Chondrocyte (in vitro differentiated cells): Measurements from ENCODE around the gene ZNF8. TPM values are rescaled to one million over a fixed set of nuclear protein-coding genes. Genes with fewer than 3 reads are reported as not detected.
A peak's percentile ranks its signal among the peaks of the same experiment; 100 is the strongest.

ENCODE experiments used
- DNase-seq: peaks from one replicate; pipeline ENCODE4 v3.0.0; 2021; ENCODE audit warnings: mixed read lengths, low spot score
- H3K27ac Mint-ChIP-seq: one replicate; pipeline ENCODE4 v1.8.0; 2021; ENCODE audit warnings: mild to moderate bottlenecking, moderate library complexity, mixed read lengths; ENCODE audit not compliant: unreplicated experiment
- H3K27me3 Mint-ChIP-seq: 2 replicates; pipeline ENCODE4 v1.8.0; 2021; ENCODE audit warnings: low read depth, mixed read lengths
- H3K36me3 Mint-ChIP-seq: 2 replicates; pipeline ENCODE4 v1.8.0; 2021; ENCODE audit warnings: low read depth, mixed read lengths
- H3K4me1 Mint-ChIP-seq: 2 replicates; pipeline ENCODE4 v1.8.0; 2021; ENCODE audit warnings: low read depth, mild to moderate bottlenecking, mixed read lengths
- H3K4me3 Mint-ChIP-seq: one replicate; pipeline ENCODE4 v1.8.0; 2021; ENCODE audit warnings: mild to moderate bottlenecking, moderate library complexity, mixed read lengths; ENCODE audit not compliant: unreplicated experiment
- H3K9me3 Mint-ChIP-seq: 2 replicates; pipeline ENCODE4 v1.8.0; 2021; ENCODE audit warnings: low read depth, mixed read lengths
- total RNA-seq: library from RNA; stranded (reverse); gene quantifications from 3 replicates; pipeline ENCODE4 v1.2.1, GENCODE V29; 2021
- TF ChIP-seq, protein P1 (sequence below): fragments of 200-600 bp; sonication (generic); IDR thresholded peaks from 2 replicates; pipeline ENCODE4 v1.5.0; 2021; ENCODE audit warnings: antibody characterized with exemption, mild to moderate bottlenecking, moderate library complexity

Gene ZNF8
- total RNA-seq, 1 donor from 2014 or later, result 8.1 TPM

DNA sequence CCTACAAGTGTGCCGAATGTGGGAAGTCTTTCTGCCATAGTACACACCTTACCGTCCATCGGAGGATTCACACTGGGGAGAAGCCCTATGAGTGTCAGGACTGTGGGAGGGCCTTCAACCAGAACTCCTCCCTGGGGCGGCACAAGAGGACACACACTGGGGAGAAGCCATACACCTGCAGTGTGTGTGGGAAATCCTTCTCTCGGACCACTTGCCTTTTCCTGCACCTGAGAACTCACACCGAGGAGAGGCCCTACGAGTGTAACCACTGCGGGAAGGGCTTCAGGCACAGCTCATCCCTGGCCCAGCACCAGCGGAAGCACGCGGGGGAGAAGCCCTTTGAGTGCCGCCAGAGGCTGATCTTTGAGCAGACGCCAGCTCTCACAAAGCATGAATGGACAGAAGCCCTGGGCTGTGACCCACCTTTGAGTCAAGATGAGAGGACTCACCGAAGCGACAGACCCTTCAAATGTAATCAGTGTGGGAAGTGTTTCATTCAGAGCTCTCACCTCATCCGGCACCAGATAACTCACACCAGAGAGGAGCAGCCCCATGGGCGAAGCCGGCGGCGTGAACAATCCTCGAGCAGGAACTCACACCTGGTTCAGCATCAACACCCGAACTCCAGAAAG, 16.1 kb downstream of the ZNF8 start:
- H3K4me3 Mint-ChIP-seq, result no peak overlapping the region
- H3K27ac Mint-ChIP-seq, result no peak overlapping the region
- TF ChIP-seq, protein P1, sequence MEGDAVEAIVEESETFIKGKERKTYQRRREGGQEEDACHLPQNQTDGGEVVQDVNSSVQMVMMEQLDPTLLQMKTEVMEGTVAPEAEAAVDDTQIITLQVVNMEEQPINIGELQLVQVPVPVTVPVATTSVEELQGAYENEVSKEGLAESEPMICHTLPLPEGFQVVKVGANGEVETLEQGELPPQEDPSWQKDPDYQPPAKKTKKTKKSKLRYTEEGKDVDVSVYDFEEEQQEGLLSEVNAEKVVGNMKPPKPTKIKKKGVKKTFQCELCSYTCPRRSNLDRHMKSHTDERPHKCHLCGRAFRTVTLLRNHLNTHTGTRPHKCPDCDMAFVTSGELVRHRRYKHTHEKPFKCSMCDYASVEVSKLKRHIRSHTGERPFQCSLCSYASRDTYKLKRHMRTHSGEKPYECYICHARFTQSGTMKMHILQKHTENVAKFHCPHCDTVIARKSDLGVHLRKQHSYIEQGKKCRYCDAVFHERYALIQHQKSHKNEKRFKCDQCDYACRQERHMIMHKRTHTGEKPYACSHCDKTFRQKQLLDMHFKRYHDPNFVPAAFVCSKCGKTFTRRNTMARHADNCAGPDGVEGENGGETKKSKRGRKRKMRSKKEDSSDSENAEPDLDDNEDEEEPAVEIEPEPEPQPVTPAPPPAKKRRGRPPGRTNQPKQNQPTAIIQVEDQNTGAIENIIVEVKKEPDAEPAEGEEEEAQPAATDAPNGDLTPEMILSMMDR, result no peak
- H3K27me3 Mint-ChIP-seq, result no peaks in the 10 kb centered on the region
- peaks cover 33% of the 10 kb centered on the region for H3K9me3 Mint-ChIP-seq
- H3K36me3 Mint-ChIP-seq, result peaks cover 58% of the 10 kb centered on the region
- DNase-seq, result no peak
- H3K4me1 Mint-ChIP-seq, result peaks cover 4% of the 10 kb centered on the region

DNA sequence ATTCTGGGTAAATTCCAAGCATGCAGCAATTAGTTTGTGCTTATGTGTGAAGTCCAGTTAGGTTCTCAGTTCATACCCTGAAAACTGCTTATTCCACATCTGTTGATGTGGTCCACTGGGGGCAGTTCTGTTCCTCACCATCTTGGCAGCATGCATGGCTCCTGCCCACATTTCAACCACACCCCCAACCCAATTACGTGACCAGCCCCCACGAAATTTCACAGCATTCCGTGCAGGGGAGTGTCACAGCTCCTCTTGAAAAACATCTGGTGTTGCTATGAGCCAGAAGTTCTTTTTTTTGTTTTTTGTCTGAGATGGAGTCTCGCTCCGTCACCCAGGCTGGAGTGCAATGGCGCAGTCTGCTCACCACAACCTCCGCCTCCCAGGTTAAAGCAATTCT, 17.3 kb downstream of the ZNF8 start:
- H3K36me3 Mint-ChIP-seq, result peaks cover 62% of the 10 kb centered on the region
- H3K4me3 Mint-ChIP-seq, result no peak overlapping the region
- TF ChIP-seq, protein P1, result no peak

DNA sequence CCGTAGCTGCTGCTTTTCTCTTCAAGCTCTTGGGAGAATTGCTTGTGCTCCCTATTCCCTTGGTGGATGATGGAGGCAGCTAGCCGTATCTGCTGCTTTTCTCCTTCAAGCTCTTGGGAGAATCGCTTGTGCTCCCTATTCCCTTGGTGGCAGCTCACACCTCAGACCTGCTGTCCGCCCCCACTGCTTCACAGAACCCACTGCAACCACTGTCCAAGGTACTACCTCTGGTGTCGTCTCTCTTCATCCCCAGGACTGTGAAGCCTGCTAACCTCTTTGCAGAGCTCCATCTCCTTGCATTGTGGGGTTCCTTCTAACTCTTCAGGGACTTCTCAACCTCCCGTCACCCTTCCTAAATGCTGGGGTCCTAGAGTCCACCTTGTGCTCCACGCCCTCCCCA, 21.9 kb downstream of the ZNF8 start:
- H3K36me3 Mint-ChIP-seq, result peaks cover 28% of the 10 kb centered on the region
- H3K4me3 Mint-ChIP-seq, result no peak overlapping the region
- no peaks in the 10 kb centered on the region for H3K9me3 Mint-ChIP-seq
- no peaks in the 10 kb centered on the region for H3K27me3 Mint-ChIP-seq
- DNase-seq, result no peak
- peaks cover 17% of the 10 kb centered on the region for H3K4me1 Mint-ChIP-seq
- no peak overlapping the region for H3K27ac Mint-ChIP-seq
- TF ChIP-seq, protein P1, result no peak

More for the DNA sequence above, 17.3 kb downstream of the ZNF8 start:
- peaks cover 33% of the 10 kb centered on the region for H3K9me3 Mint-ChIP-seq
- peaks cover 4% of the 10 kb centered on the region for H3K4me1 Mint-ChIP-seq
- no peaks in the 10 kb centered on the region for H3K27me3 Mint-ChIP-seq
- no peak for DNase-seq
- H3K27ac Mint-ChIP-seq, result no peak overlapping the region

DNA sequence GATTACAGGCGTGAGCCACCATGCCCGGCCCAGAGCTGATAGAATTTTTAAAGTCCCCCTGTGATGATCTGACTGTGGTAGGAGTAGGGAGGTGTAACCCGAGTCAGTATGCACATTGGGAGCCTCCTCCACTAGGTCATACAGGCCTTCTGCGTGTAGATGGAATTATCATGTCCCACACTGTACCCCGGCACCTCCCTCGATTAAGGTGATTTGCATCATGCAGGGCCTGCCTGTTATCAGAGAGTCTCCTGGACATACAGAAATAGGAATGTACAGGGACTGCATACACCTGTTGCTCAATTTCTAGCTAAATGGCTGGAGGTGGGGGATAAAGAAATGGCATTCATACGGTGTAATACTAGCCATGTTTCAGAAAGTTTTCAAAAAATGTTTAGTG, 25.5 kb downstream of the ZNF8 start:
- Mint-ChIP-seq H3K36me3 (peaks cover 26% of the 10 kb centered on the region), H3K27me3 (no peaks in the 10 kb centered on the region), H3K4me1 (peaks cover 30% of the 10 kb centered on the region), H3K27ac (peak overlapping the region; percentile 99), H3K9me3 (no peaks in the 10 kb centered on the region), H3K4me3 (peak overlapping the region; percentile 94)
- DNase-seq, result no peak
- TF ChIP-seq, protein P1, result no peak

DNA sequence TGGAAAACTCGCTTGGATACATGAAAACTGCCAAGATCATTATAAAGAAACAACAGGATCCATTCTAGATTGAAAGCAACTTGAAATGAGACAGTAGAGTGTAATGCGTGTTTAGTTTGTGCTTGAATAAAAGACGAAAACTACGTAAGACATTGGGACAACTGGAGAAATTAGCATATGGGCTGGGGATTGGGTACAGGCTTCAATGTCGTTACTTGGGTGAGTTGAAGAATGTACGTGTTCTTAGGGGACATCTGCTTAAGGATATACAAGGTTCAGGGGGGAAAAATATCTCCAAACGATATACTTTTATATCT, 26.0 kb downstream of the ZNF8 start:
- H3K9me3 Mint-ChIP-seq, result no peaks in the 10 kb centered on the region
- no peak for DNase-seq
- H3K4me3 Mint-ChIP-seq, result peak overlapping the region; percentile 94
- peak overlapping the region; percentile 99 for H3K27ac Mint-ChIP-seq
- H3K27me3 Mint-ChIP-seq, result no peaks in the 10 kb centered on the region
- H3K4me1 Mint-ChIP-seq, result peaks cover 30% of the 10 kb centered on the region
- TF ChIP-seq, protein P1, result no peak
- peaks cover 26% of the 10 kb centered on the region for H3K36me3 Mint-ChIP-seq
